NCI-H226 (cell line): ENCODE measurements around the gene DDX53.

ENCODE experiments used
- DNase-seq: peaks from one replicate; pipeline ENCODE4 v3.0.0-alpha.2; 2015

DDX53 gene

DNA sequence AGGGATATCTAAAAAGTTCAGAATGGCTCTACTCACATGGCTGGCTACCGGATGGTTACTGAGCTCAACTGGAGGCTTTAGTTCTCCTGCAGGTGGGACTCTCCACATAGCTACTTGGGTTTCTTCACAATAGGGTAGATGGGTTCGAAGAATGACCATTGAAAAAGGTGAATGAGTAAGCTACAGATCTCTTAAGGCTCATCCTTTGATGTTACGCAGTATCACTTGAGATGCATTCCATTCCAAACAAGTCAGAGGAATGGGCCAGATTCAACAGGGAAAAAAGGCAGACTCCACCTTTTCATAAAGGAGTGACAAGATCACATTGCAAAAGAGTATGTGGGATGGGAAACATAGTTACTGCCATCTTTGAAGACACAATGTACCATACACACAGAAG lies 52.6 kb downstream of the DDX53 start:
- DNase-seq = peak; percentile 29
